Sigmoid colon (tissue), 7 donors: ENCODE results near the gene ARL16. TPM values are rescaled to one million over a fixed set of nuclear protein-coding genes. Genes with fewer than 3 reads are reported as not detected.

Experiments used
- DNase-seq: peaks from one replicate; pipeline ENCODE4 v3.0.0-alpha.2; 2019
- H3K27ac ChIP-seq, 4 donors: fragments of 200-600 bp; sonication (generic); one replicate each; pipeline ENCODE4 v1.5.1; 2016 to 2019; ENCODE audit warnings: mild to moderate bottlenecking in 1 of 4
- H3K27me3 ChIP-seq, 3 donors: fragments of 200-600 bp; sonication (generic); one replicate each; pipeline ENCODE4 v1.5.1; 2019; ENCODE audit warnings: mild to moderate bottlenecking in 1 of 3
- H3K36me3 ChIP-seq, 4 donors: fragments of 200-600 bp; sonication (generic); one replicate each; pipeline ENCODE4 v1.5.1; 2016 to 2019
- H3K4me1 ChIP-seq, 4 donors: fragments of 200-600 bp; sonication (generic); one replicate each; pipeline ENCODE4 v1.5.1; 2017 to 2019
- H3K4me3 ChIP-seq, 4 donors: fragments of 200-600 bp; sonication (generic); one replicate each; pipeline ENCODE4 v1.5.1; 2017 to 2019; ENCODE audit warnings: mild to moderate bottlenecking in 2 of 4, moderate library complexity in 1 of 4
- H3K9me3 ChIP-seq, 4 donors: fragments of 200-600 bp in 3 of 4; sonication (generic) in 3 of 4; one replicate each; pipeline versions ENCODE4 v1.5.1 to v1.6.1; 2013 to 2019
- EP300 ChIP-seq, 4 donors: sonication (generic); formaldehyde crosslinking; IDR thresholded peaks; one replicate each; pipeline ENCODE4 v1.6.1; 2017; ENCODE audit warnings: antibody characterized with exemption in 4 of 4
- POLR2A ChIP-seq, 2 donors: fragments of 450-650 bp; IDR thresholded peaks; one replicate each; pipeline ENCODE4 v1.6.1; 2016; ENCODE audit warnings: antibody characterized with exemption in 2 of 2, mild to moderate bottlenecking in 2 of 2, moderate library complexity in 2 of 2
- POLR2AphosphoS5 ChIP-seq, 4 donors: sonication (generic); formaldehyde crosslinking; IDR thresholded peaks; one replicate each; pipeline ENCODE4 v1.6.1; 2017; ENCODE audit warnings: antibody characterized with exemption in 4 of 4
- WGBS, 2 donors: extraction: QIAGEN DNeasy Blood & Tissue Kit; methylation state at CpG; one replicate each; pipeline ENCODE4 v1.1.7; 2013; 5-methylcytosine and 5-hydroxymethylcytosine counted together
- intact Hi-C: fragments of 100-400 bp; cut with DNase I; formaldehyde crosslinking; loops from one replicate; pipeline ENCODE4 v1.15.1; 2023
- polyA plus RNA-seq, 3 donors: library from polyadenylated mRNA; stranded (reverse); fragments of 200-250 nt; gene quantifications; one replicate each; pipeline ENCODE4 v1.2.3, GENCODE V29; 2013
- total RNA-seq, 4 donors: library from RNA; depleted of rRNA; stranded (reverse); fragments of >200 nt; gene quantifications; one replicate each; pipeline ENCODE4 v1.1.0, GENCODE V29; 2016
- TF ChIP-seq, protein P1 (sequence below), 4 experiments: fragments of 450-650 bp in 3 of 4; fragments of 200-600 bp in 1 of 4; IDR thresholded peaks; one replicate each; pipeline ENCODE4 v1.5.1; 2016 to 2019; ENCODE audit warnings: antibody characterized with exemption in 4 of 4, mild to moderate bottlenecking in 3 of 4, moderate library complexity in 2 of 4
- donor health status: healthy with polysubstance abuse.
- donor health status: Bipolar disorder and iron deficiency.
- donor health status: healthy.

The ARL16 gene
- total and polyA plus RNA-seq, 7 donors: 24.5 to 51.7 (median 42.3) TPM

DNA sequence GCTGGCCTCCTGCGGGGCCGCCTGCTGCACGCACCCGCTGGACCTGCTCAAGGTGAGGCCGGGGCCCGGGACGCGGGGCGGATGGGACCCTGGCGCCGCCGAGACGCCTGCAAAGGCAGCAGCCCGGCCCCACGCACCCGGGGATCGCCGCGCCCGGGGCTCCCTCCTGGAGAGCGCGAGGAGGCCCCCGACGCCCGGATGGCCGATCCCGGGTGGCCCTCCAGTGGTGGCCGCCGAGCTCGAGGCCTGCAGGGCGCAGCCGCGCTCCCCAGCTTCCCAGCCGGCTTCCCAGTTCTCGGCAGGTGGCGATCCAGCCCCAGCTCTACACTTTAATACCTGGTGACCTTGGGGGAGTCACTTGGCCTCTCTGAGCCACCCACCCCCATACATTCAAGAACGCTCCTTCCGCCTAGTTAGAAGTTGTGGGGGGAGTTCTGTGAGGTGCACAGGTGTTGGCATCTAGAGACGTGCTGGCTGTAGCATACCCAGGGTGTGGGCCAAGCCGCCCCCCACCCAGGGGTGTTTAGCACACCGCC, 28.9 kb upstream of the ARL16 start:
- Histone ChIP-seq H3K36me3 (peaks cover 0 to 6% (median 3%) of the 10 kb centered on the region in 4 donors), H3K4me3 (peak overlapping the region; percentile 65 to 95 (median 79)), H3K27me3 (peaks cover 0 to 13% (median 0%) of the 10 kb centered on the region in 3 donors), H3K4me1 (peaks cover 0 to 37% (median 33%) of the 10 kb centered on the region in 4 donors), H3K27ac (peak overlapping the region; percentile 32 to 69 (median 50)), H3K9me3 (no peaks in the 10 kb centered on the region)
- DNase-seq: peak; percentile 62
- intact Hi-C loops: no loop called here
- no peak for TF ChIP-seq POLR2AphosphoS5 (IDR thresholded peaks at IDR 0.05)
- no peak for TF ChIP-seq EP300 (IDR thresholded peaks at IDR 0.05)
- 1 to 3% methylated on average over 41 of the region's 41 CpGs for WGBS, 2 donors

DNA sequence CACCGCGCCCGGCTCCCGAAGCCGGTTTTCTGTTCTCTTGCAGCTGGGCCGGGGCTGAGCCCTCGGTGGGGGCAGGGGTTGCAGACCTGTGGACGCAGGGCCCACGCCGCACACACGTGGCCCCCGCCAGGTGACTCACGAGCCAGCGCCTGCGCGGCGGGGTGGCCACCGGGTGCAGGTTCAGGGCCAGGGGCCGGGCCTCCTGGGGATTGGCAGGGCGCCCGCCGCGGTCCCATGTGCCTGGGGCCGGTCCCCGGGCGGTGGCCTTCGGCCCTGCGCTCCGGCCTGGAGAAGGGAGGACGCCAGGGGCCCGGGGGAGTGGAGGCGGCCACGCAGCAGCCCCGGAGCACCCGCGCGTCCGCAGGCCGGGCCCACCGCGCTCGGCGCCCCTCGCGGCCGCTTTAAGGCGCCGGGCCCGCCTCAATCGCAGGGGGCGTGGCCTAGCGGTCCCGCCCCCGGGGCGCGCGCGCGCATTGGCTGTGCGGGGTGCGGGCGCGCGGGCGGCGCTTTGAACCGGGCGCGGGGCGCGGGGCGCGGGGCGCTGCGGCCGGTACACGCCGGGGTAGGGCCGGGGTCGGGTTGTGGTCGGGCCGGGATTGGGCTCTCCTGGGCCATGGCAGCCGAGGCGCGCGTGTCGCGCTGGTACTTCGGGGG, 28.3 kb upstream of the ARL16 start, which contains the start of gene SLC25A10:
Gene SLC25A10 (plus strand): TSS at position 471 of the 654 bp plus-strand sequence. CDS start 143 bp downstream, at position 614.
- intact Hi-C loops: no loop called here
- peak within 1 kb of the TSS; percentile 43 to 69 (median 58) for H3K27ac ChIP-seq

DNA sequence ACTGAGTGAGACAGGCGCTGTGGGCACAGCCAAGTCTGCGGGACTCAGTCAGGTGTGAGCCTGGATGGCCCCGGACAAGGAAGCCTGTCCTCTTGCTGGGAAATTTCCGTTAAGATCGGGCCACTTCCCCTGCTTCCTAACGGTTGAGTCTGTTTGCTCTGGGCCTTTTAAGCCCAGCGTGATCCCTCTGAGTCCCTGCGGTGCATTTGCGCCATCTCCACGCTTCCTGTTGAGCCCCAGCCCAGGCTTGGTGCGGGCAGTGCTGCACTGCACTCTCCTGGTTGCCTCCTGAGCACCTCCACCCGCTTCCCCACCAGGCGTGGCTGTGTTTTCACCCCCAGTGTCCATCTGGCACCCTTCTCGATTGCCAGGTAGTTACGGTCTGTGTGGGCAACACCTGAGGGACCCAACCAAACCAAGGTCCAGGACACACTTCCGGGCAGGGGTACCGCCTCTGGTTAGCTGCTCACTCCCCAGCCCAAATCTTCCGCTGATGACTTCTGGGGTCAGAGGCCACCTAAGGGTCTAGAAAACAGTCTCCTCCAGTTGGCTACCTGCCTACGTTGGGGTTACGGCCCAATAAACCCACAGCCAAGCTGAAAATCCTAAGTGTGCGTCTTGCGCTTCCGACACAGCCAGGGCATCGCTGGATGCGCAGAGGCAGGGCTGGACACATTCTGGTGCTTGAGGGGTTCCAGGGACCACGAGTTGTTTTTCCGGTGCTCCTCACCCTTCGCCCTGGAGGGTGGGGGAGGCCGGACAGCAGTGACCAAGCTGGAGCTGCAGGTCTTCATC, 27.1 kb upstream of the ARL16 start:
- H3K4me3 ChIP-seq: peak overlapping the region in 1 of 4 donors; percentile 95
- H3K36me3 ChIP-seq: peaks cover 0 to 25% (median 15%) of the 10 kb centered on the region in 4 donors
- no peak for DNase-seq
- H3K9me3 ChIP-seq: no peaks in the 10 kb centered on the region
- WGBS, 2 donors: 5 to 10% methylated on average over 29 of the region's 29 CpGs
- peaks cover 0 to 13% (median 0%) of the 10 kb centered on the region in 3 donors for H3K27me3 ChIP-seq
- intact Hi-C loops: no loop called here
- no peak overlapping the region for H3K27ac ChIP-seq
- H3K4me1 ChIP-seq: peaks cover 0 to 37% (median 33%) of the 10 kb centered on the region in 4 donors
- no peak for TF ChIP-seq POLR2A (IDR thresholded peaks at IDR 0.05)
- TF ChIP-seq, protein P1, sequence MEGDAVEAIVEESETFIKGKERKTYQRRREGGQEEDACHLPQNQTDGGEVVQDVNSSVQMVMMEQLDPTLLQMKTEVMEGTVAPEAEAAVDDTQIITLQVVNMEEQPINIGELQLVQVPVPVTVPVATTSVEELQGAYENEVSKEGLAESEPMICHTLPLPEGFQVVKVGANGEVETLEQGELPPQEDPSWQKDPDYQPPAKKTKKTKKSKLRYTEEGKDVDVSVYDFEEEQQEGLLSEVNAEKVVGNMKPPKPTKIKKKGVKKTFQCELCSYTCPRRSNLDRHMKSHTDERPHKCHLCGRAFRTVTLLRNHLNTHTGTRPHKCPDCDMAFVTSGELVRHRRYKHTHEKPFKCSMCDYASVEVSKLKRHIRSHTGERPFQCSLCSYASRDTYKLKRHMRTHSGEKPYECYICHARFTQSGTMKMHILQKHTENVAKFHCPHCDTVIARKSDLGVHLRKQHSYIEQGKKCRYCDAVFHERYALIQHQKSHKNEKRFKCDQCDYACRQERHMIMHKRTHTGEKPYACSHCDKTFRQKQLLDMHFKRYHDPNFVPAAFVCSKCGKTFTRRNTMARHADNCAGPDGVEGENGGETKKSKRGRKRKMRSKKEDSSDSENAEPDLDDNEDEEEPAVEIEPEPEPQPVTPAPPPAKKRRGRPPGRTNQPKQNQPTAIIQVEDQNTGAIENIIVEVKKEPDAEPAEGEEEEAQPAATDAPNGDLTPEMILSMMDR (IDR thresholded peaks at IDR 0.05): no peak
- TF ChIP-seq EP300 (IDR thresholded peaks at IDR 0.05): no peak
- no peak for TF ChIP-seq POLR2AphosphoS5 (IDR thresholded peaks at IDR 0.05)

More for the DNA sequence above, 28.3 kb upstream of the ARL16 start, which contains the start of gene SLC25A10:
- Histone ChIP-seq H3K36me3 (peaks cover 0 to 12% (median 8%) of the 10 kb centered on the region in 4 donors), H3K4me1 (peaks cover 0 to 37% (median 33%) of the 10 kb centered on the region in 4 donors), H3K4me3 (peak within 1 kb of the TSS; percentile 65 to 95 (median 79)), H3K27me3 (peaks cover 0 to 13% (median 0%) of the 10 kb centered on the region in 3 donors), H3K9me3 (no peaks in the 10 kb centered on the region)
- 0 to 1% methylated on average over 89 of the region's 89 CpGs for WGBS, 2 donors
- TF ChIP-seq EP300 (IDR thresholded peaks at IDR 0.05) (no peak), POLR2A (IDR thresholded peaks at IDR 0.05) (no peak), POLR2AphosphoS5 (IDR thresholded peaks at IDR 0.05) (peak in 1 of 4 donors; percentile 38)
- TF ChIP-seq, protein P1 (IDR thresholded peaks at IDR 0.05): peak in 1 of 4 experiments; percentile 20
- DNase-seq: peak; percentile 84

DNA sequence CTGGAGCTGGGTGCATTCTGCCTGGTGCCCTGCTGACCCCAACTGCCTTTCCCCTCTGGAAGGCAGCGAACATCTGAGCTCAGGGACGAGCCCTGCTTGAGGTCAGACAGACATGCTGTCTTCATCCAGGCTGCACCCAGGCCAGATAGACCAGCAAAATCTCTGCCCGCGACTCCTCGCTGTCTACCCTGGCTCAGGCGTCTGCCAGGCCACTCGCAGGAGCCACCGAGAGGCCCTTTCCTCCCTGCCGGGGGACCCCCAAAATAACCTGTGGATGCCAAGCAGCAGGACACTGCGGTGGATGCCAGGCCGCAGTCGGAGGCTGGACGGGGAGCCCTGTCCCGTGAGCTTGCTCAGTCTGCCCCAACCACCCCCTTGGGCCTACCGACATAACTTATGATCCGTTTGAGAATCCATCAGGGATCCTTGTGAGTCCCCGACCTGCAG, 25.2 kb upstream of the ARL16 start:
- TF ChIP-seq, protein P1 (IDR thresholded peaks at IDR 0.05): no peak
- no peak for TF ChIP-seq POLR2AphosphoS5 (IDR thresholded peaks at IDR 0.05)
- TF ChIP-seq EP300 (IDR thresholded peaks at IDR 0.05): no peak
- no peak for TF ChIP-seq POLR2A (IDR thresholded peaks at IDR 0.05)
- Histone ChIP-seq H3K36me3 (peaks cover 0 to 38% (median 17%) of the 10 kb centered on the region in 4 donors), H3K9me3 (no peaks in the 10 kb centered on the region), H3K4me1 (peaks cover 0 to 42% (median 41%) of the 10 kb centered on the region in 4 donors), H3K27me3 (peaks cover 0 to 13% (median 0%) of the 10 kb centered on the region in 3 donors), H3K27ac (no peak overlapping the region), H3K4me3 (no peak overlapping the region)
- intact Hi-C loops: no loop called here
- 91 to 93% methylated on average over 17 of the region's 17 CpGs for WGBS, 2 donors
- no peak for DNase-seq
